Right atrium auricular region (tissue), 2 donors: Measurements from ENCODE around the gene ZNF691. TPM values are rescaled to one million over a fixed set of nuclear protein-coding genes. Genes with fewer than 3 reads are reported as not detected.

Experiments used
- DNase-seq: peaks from one replicate; pipeline ENCODE4 v3.0.0-alpha.2; 2019; ENCODE audit warnings: low spot score
- H3K27ac ChIP-seq, 2 donors: fragments of 200-600 bp; sonication (generic); 1 replicate in 1 of 2; 2 replicates in 1 of 2; pipeline ENCODE4 v1.5.1; 2016 to 2019
- H3K27me3 ChIP-seq, 2 donors: fragments of 200-600 bp; sonication (generic); one replicate each; pipeline versions ENCODE4 v1.5.1 to v1.6.0; 2017 to 2019
- H3K36me3 ChIP-seq: fragments of 200-600 bp; sonication (generic); one replicate; pipeline ENCODE4 v1.5.1; 2016
- H3K4me1 ChIP-seq, 2 donors: fragments of 200-600 bp; sonication (generic); one replicate each; pipeline versions ENCODE4 v1.5.1 to v1.6.0; 2017 to 2019
- H3K4me3 ChIP-seq, 2 donors: fragments of 200-600 bp; sonication (generic); 1 replicate in 1 of 2; 2 replicates in 1 of 2; pipeline ENCODE4 v1.5.1; 2017 to 2019; ENCODE audit warnings: mild to moderate bottlenecking in 1 of 2, moderate library complexity in 1 of 2
- H3K9me3 ChIP-seq, 2 donors: fragments of 200-600 bp; sonication (generic); one replicate each; pipeline ENCODE4 v1.5.1; 2019
- total RNA-seq, 2 donors: library from RNA; depleted of rRNA; stranded (reverse); fragments of >200 nt; gene quantifications; one replicate each; pipeline ENCODE4 v1.1.0, GENCODE V29; 2016
- TF ChIP-seq, protein P1 (sequence below), 2 donors: fragments of 200-600 bp; sonication (generic); IDR thresholded peaks; one replicate each; pipeline ENCODE4 v1.5.1; 2019; ENCODE audit warnings: antibody characterized with exemption in 2 of 2

ZNF691 gene
- total RNA-seq, 2 donors from 2014 or later = 10.2 to 11.6 TPM

DNA sequence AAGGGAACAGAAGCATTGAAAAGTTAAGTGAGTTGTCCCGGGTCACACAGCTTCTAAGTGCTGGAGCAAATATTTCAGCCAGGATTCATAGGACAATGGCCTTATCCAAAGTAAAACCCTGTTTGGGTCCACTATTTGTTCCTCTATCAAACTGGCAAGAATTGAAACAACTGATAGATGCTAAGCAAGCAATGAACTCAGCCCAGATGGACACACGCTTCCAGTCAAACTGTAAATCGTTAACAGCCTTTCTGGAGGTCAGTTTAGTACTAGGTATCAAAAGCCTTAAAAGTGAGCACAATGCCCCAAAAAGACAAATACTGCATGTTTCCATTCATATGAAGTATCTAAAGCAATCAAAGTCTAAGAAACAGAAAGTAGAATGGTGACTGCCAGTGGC, 28.4 kb upstream of the ZNF691 start:
- Histone ChIP-seq H3K9me3 (no peaks in the 10 kb centered on the region), H3K36me3 (no peaks in the 10 kb centered on the region), H3K4me1 (peaks cover 0 to 26% of the 10 kb centered on the region in 2 donors), H3K27ac (no peak overlapping the region), H3K27me3 (no peaks in the 10 kb centered on the region), H3K4me3 (no peak overlapping the region)
- TF ChIP-seq, protein P1, sequence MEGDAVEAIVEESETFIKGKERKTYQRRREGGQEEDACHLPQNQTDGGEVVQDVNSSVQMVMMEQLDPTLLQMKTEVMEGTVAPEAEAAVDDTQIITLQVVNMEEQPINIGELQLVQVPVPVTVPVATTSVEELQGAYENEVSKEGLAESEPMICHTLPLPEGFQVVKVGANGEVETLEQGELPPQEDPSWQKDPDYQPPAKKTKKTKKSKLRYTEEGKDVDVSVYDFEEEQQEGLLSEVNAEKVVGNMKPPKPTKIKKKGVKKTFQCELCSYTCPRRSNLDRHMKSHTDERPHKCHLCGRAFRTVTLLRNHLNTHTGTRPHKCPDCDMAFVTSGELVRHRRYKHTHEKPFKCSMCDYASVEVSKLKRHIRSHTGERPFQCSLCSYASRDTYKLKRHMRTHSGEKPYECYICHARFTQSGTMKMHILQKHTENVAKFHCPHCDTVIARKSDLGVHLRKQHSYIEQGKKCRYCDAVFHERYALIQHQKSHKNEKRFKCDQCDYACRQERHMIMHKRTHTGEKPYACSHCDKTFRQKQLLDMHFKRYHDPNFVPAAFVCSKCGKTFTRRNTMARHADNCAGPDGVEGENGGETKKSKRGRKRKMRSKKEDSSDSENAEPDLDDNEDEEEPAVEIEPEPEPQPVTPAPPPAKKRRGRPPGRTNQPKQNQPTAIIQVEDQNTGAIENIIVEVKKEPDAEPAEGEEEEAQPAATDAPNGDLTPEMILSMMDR (IDR thresholded peaks at IDR 0.05) = no peak
- no peak for DNase-seq

- DNase-seq = no peak
- Histone ChIP-seq H3K36me3 (no peaks in the 10 kb centered on the region), H3K27ac (no peak overlapping the region), H3K27me3 (no peaks in the 10 kb centered on the region), H3K4me3 (no peak overlapping the region), H3K9me3 (no peaks in the 10 kb centered on the region), H3K4me1 (peaks cover 0 to 21% of the 10 kb centered on the region in 2 donors)
- TF ChIP-seq, protein P1 (IDR thresholded peaks at IDR 0.05) = no peak
These were observed 25.6 kb upstream of the ZNF691 start for GRCh38 chr1:42820813-42821212.

DNA sequence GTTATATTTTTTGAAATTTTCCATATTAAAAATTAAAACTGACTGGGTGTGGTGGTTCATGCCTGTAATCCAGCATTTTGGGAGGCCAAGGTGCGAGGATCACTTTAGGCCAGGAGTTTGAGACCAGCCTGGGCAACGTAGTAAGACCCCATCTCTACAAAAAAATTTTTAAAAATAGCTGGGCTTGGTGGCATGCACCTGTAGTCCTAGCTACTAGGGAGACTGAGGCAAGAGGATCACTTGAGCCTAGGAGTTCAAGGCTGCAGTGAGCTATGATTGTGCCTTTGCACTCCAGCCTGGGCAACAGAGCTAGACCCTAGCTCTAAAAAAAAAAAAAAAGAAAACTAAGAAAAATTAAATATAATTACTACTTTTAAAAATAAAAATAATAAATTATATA, 24.7 kb upstream of the ZNF691 start:
- no peak overlapping the region for H3K4me3 ChIP-seq
- DNase-seq = no peak
- TF ChIP-seq, protein P1 (IDR thresholded peaks at IDR 0.05) = no peak
- H3K27me3 ChIP-seq = no peaks in the 10 kb centered on the region
- no peaks in the 10 kb centered on the region for H3K9me3 ChIP-seq
- peaks cover 0 to 12% of the 10 kb centered on the region in 2 donors for H3K4me1 ChIP-seq
- no peaks in the 10 kb centered on the region for H3K36me3 ChIP-seq
- H3K27ac ChIP-seq = no peak overlapping the region

GRCh38 chr1:42822800-42823392, 23.5 kb upstream of the ZNF691 start:
- Histone ChIP-seq H3K36me3 (no peaks in the 10 kb centered on the region), H3K27ac (no peak overlapping the region)

GRCh38 chr1:42824481-42825035, 21.9 kb upstream of the ZNF691 start:
- no peak for DNase-seq
- TF ChIP-seq, protein P1 (IDR thresholded peaks at IDR 0.05) = no peak
- H3K36me3 ChIP-seq = no peaks in the 10 kb centered on the region
- no peak overlapping the region for H3K27ac ChIP-seq
- no peaks in the 10 kb centered on the region for H3K27me3 ChIP-seq
- H3K4me3 ChIP-seq = no peak overlapping the region
- peaks cover 0 to 4% of the 10 kb centered on the region in 2 donors for H3K4me1 ChIP-seq
- no peaks in the 10 kb centered on the region for H3K9me3 ChIP-seq

More at GRCh38 chr1:42822800-42823392, 23.5 kb upstream of the ZNF691 start:
- H3K4me3 ChIP-seq = no peak overlapping the region
- H3K27me3 ChIP-seq = no peaks in the 10 kb centered on the region
- TF ChIP-seq, protein P1 (IDR thresholded peaks at IDR 0.05) = no peak
- no peak for DNase-seq
- peaks cover 0 to 7% of the 10 kb centered on the region in 2 donors for H3K4me1 ChIP-seq
- H3K9me3 ChIP-seq = no peaks in the 10 kb centered on the region
